ENCODE measurements around the gene DDX42.
"Not testable (repeated sequence)": the region's sequence is repeated elsewhere in the genome, so short reads cannot be mapped to it uniquely, and the experiment has no call there.

DDX42 gene

DNA sequence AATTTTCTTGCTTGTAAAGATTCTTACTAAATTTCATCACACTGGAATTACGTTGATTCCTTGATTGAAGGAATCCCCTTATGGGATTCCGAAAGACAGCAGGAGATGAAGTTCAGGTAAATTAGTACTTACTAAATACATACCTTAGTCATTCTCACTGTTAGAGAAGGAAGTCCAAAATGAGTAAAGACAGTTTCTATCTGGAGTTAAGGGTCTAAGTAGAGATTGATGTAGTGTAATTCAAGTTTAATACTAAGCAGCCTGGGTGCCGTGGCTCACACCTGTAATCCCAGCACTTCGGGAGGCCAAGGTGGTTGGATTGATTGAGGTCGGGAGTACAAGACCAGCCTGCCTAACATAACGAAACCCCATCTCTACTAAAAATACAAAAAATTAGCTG is 9.6 kb downstream of the DDX42 start:
- DNase-seq, result no peak

DNA sequence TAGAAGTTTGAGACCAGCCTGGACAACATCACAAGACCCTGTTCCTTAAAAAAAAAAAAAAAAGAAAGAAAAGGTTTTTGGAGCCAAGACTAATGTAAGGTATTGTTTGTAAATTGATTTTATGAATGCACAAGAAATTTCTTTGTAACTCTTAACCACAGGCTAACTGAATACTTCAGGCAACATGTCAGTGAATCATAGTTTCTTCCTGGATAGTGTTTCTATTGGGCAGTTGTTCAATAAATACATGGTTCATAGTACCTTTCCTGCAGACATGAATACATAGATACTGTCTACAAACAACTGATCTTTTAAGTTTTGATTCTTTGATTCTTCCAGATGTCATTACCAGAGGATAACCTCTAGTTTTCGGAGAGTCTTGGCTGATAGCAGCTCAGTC is 11.6 kb downstream of the DDX42 start:
- DNase-seq, result no peak

DNA sequence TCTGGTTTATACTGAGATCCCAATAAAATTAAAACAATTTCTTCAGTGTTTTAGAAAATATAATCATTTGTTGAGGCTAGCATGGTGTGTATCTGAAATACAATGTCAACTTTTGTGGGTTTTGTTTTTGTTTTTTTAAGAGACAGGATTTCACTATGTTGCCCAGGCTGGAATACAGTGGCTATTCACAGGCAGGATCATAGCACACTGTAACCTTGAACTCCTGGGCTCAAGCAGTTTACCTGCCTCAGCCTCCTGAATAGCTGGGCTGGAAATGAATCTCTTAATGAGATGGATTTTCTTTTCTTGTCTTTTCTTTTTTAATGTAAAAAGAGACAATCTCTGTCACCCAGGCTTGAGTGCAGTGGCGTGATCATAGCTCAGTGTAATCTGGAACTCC is 12.1 kb downstream of the DDX42 start:
- DNase-seq, result no peak

DNA sequence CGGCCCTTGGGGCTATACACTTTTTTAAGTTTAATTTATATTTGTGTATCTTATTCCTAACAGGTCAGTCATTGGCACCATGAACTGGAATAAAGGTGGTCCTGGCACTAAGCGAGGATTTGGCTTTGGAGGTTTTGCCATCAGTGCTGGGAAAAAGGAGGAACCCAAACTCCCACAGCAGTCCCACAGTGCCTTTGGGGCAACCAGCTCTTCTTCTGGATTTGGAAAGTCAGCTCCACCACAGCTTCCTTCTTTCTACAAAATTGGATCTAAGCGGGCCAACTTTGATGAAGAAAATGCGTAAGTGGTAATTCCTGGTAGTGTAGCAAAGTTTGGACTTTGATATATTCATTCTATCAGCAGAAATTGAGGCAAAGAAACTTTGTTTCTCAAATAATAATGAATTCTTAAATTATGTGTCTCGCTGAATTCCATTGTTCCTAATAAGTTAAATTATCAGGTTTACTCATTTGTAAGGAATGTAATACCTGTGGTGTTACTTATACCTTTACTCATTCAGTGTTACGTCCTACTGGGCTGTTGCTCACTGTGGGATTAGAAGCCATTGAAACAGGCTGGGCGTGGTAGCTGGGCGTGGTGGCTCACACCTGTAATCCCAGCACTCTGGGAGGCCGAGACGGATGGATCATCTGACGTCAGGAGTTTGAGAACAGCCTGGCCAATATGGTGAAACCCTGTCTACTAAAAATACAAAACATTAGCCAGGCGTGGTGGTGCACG is 13.2 kb downstream of the DDX42 start:
- DNase-seq, result no peak

DNA sequence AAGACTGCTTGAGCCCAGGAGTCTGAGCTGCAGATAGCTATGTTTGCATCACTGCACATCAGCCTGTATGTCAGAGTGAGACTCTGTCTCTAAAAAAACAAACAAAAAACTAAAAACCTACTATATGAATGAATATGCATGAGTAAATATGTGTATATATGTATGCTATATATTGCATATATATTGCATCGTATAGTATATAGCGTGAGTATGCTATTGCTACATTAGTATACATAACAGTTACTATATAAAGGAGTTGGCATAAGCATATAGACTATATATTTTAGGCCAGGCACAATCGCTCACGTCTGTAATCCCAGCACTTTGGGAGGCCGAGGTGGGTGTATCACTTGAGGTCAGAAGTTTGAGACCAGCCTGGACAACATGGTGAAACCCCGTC is 16.1 kb downstream of the DDX42 start:
- DNase-seq, result no peak

DNA sequence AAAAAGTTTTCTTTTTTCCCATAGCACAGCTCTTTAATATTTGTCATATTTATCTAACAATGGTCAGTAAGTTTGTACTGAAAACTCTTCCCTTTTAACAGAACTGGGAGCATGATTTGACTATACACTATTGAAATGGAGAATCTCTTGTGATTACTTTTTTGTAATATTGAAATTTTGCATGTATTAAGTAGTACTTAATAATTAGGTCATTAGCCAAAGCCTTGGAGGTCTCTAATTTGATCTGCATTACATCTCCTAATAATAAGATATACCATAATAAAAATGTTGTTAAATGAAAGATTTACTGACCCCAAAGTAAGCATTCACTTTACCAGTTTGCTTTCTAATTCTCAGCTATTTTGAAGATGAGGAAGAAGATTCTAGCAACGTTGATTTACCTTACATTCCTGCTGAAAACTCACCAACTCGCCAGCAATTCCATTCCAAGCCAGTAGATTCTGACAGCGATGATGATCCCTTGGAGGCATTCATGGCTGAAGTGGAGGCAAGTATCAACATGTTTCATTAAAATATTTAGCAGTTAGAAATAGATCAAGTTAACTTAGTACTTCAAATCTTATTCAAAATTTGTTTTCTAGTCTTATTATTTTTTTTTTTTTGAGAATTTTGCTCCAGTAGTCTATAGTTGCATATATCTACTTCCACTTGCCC is 18.2 kb downstream of the DDX42 start:
- no peak for DNase-seq

DNA sequence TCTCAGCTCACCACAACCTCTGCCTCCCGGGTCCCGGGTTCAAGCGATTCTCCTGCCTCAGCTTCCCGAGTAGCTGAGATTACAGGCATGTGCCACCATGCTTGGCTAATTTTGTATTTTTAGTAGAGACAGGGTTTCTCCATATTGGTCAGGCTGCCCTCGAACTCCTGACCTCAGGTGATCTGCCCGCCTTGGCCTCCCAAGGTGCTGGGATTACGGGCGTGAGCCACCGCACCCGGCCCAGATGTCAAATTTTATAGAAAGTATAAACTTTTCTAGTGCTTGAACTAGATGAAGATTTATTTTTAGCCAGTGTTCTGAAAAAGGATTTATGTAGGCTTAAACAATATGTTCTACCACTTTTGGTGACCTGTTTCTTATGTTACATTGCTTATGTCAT is 22.4 kb downstream of the DDX42 start:
- not testable (repeated sequence) for DNase-seq

DNA sequence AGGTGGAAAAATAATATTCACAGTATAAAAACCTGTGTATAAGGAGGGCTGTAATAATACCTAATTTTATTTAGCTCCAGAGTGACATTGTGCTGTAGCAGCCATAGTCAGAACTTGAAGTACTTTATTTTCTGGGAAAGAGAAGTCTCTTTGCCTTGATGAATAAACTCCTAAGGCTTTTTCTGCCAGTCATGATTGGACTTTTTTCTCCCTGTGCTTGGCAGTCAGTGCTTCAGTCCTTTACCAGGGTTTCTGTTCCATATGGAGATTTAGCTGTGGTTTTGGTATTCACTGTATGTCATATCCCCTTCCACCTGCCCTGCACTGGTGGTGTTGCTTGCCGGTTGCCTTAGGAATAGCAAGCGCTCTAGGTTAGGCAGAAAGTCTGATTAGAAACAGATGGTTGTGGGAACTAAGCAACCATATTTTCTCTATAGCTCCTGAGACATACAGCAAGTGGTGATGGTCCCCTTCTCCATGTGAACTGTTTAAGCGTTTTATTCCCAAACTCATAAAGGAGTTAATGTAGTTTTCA is 24.7 kb downstream of the DDX42 start:
- no peak for DNase-seq

DNA sequence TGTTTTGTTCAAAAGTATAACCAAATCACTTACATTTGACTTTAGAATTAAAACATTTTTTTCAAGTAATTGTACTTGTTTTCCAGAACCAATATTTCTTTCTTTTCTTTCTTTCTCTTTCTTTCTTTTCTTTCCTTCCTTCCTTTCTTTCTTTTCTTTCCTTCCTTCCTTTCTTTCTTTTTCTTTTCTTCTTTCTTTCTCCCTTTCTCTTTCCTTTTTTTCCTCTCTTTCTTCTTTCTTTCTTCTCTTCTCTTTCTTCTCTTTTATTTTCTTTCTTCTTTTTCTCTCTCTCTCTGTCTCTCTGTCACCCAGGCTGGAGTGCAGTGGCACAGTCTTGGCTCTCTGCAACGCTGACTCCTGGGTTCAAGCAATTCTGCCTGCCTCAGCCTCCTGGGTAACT is 26.8 kb downstream of the DDX42 start:
- DNase-seq, result no peak

DNA sequence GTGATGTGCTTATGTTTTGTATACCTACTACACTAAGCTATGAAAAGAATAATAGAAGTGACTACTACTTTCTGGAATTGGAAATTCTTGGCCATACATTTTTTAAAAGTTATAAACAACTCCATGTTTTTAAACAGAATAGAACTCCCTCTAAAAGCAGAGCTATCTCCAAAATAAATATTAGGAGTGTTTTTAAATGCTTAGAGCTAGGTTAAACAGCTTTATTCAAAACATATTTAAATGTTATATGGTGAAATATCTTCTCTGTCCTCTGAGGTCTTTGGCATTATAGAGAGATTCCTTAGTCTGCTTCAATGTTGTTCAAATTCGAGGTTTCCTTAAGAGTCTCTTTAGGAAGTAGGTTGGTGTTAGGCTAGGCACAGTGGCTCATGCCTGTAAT is 30.4 kb downstream of the DDX42 start:
- DNase-seq, result no peak

DNA sequence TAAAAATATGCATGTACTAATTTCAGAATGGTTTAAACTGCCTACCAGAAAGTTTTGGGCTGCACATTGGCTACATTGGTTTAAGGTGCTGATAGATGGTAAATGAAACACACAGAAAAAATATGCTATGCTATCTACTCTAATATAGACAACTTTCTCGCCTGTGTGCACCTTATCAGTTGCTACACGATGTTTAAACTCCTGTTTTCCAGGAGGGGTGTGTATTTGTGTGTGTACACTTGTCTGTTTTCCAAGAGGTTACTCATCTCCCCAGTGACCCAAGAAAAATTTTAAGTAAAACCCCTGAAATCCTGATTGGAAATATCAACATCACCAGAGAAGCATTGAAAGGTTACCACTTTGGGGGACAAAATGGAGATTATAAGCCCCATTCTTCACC is 31.6 kb downstream of the DDX42 start:
- peak; percentile 45 for DNase-seq

DNA sequence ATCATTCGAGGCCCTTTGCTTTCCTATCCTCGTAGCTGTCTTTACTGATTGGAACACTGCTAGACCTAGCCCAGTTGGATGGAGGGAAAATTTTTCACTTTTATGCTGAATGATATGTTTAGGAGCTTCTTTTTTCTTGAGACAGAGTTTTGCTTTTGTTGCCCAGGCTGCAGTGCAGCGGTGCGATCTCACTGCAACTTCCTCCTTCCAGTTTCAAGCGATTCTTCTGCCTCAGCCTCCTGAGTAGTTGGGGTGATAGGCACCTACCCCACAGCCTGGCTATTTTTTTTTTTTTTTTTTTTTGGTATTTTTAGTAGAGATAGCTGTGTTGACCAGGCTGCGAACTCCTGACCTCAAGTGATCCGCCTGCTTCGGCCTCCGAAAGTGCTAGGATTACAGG is 36.0 kb downstream of the DDX42 start:
- DNase-seq, result no peak

DNA sequence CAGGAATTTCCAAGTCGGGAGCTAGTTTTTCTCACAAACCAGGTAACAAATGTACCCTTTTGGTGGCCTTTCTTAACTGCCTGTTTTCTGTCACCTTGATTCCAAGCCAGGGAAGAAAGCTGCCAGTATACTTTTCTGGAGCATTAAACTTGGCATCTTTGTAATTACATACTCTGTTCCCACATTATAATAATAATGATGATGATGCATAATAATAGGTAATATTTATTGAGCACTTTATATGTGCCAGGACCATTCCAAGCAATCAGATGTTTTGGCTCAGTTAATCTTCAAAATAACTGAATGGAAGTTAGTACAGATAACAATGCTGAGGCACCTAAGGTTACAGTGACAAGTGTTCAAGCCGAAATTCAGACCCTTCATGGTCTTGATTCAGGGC is 42.2 kb downstream of the DDX42 start:
- no peak for DNase-seq

DNA sequence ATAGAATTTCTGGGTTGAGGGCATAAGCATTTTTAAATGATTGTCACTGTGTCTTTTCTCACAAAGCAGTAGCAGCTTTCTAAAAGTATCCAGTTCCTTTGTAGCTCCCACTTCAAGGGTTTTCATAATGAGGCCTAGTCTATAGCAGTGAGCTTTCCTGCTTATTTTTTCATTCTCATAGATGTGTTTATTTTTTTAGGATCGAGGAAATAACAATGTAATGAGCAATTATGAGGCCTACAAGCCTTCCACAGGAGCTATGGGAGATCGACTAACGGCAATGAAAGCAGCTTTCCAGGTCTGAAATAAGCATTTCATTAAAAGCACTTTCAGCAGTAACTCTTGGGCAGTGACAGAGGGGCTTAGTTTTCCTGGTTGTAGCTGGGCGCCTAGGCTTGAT is 42.7 kb downstream of the DDX42 start:
- DNase-seq, result no peak

DNA sequence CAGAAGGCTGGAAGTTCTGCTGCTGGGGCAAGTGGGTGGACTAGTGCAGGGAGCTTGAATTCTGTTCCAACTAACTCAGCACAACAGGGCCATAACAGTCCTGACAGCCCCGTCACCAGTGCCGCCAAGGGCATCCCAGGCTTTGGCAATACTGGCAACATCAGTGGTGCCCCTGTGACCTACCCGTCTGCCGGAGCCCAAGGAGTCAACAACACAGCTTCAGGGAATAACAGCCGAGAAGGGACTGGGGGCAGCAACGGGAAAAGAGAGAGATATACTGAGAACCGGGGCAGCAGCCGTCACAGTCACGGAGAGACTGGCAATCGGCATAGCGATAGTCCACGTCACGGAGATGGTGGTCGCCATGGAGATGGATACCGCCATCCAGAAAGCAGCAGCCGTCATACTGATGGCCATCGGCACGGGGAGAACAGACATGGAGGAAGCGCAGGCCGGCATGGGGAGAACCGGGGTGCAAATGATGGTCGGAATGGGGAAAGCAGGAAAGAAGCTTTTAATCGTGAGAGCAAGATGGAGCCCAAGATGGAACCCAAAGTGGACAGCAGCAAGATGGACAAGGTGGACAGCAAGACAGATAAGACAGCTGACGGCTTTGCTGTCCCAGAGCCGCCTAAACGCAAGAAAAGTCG is 43.9 kb downstream of the DDX42 start:
- DNase-seq, result no peak

DNA sequence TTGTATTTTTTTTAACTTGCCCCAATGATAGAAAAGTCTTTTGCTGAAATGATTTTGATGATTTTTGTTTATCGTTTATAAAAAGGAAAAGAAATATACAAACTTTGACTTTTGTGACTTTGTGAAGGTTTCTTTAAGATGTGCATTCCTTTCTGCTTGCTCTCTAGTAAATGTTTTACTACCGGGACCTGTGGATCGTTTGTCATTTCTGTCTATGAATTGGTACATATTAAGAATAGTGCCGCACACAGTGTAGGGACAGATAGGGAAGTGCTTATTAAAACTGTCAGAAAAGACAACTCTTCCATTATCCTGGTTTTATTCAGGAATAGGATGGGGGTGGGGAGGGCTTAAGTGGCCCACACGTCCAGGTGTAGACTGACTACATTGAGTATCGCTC is 45.2 kb downstream of the DDX42 start:
- DNase-seq, result no peak

DNA sequence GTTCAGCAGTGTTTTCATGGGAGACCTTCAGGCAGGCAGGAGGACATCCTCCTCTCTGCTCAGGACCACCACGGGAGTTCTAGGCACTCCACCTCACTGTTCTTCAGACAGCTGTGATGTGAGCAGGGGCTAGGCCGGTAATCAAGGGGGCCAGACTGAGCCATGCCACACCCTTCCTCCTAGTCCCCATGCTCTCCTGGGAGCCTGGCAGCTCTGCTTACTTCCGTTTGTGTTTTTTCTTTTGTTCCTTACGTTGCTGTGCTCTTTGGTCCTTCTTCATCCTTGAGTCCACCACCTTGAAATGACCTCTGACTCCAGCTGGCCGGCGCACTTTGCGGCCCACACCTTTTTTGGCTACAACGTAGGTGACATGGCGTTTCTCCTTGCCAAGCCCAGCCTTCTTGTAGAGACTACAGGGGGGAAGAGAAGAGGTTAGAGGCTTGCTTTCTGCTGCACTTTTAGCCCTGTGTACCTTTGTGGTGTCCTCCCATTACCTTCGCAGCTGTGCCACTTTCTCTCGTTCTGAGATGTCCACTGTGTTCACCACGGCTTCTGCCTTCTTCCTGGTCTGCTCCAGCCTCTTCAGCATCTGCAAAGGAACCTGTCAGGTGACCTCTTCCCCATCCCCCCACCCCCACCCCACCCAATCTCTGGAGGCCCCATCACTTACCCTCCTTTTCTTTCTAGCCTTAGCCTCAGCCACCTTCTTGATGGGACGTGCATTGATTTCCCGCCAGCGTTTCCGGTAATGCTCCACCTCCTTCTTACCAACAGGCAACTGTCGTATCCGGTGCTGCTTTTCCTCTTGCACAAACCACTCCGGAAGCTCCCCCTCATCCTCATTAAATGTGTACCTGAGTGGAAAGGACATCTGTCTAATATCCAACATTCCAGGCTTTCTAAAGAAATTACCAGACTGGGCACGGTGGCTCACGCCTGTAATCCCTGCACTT is 45.9 kb downstream of the DDX42 start:
- no peak for DNase-seq

DNA sequence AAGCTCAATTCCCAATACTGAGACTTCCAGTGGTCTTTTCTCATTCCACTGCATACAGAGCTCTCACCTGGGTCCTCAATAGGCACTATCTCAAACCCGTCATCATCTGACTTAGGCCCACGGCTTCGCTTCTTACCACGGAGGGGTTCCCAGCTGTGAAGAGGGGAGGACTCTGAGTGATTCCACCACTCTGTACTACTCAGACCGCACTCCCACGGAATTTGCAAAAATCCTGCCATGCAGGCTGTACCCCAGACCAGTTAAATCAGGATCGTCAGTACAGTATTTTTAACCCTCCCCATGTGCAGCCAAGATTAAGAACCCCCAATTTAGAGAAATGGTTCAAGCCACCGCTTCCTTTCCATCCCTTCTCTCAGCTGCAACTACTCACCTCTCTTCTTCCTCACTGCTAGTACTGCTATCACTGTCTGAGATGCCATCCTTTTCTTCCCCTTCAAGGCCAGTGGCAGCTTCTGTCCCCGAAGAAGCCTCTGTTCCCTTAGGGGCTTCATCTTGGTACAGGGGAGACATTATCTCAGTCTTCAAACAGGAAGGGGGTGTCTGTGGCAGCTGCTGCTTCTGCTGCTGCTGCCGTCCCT is 47.1 kb downstream of the DDX42 start:
- no peak for DNase-seq

DNA sequence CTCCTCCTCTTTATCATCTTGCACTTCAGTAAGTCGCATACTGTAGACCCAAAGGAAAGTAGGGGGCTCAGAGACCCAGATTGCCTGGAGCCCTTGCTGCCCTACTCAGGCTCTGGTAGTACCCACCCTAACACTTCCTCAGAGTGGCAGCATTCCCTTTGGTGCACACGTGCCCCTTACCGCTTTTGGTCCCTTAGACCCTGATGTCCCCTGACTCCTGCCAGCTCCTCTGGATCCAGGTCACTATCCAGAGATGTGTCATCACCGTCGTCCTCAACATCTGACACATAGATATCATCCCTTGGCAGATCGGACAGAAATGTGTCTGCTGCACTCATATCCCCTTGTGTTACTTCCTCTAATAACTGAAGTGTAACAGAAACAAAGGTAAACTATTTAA is 47.8 kb downstream of the DDX42 start:
- DNase-seq, result no peak

DNA sequence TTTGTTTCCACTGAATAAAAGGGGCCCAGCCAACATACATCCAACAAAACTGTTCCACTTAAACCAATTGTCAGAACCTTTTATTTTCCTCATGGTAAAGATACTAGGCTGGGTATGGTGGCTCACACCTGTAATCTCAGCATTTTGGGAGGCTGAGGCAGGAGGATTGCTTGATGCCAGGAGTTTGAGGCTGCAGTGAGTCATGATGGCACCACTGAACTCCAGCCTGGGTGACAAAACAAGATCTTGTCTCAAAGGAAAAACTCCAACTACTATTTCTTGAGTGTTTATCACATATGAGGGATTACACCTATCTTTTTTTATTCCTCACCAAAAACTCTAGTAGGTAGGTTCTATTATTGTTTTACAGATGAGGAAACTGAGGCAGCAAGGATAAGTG is 48.6 kb downstream of the DDX42 start:
- DNase-seq, result no peak

DNA sequence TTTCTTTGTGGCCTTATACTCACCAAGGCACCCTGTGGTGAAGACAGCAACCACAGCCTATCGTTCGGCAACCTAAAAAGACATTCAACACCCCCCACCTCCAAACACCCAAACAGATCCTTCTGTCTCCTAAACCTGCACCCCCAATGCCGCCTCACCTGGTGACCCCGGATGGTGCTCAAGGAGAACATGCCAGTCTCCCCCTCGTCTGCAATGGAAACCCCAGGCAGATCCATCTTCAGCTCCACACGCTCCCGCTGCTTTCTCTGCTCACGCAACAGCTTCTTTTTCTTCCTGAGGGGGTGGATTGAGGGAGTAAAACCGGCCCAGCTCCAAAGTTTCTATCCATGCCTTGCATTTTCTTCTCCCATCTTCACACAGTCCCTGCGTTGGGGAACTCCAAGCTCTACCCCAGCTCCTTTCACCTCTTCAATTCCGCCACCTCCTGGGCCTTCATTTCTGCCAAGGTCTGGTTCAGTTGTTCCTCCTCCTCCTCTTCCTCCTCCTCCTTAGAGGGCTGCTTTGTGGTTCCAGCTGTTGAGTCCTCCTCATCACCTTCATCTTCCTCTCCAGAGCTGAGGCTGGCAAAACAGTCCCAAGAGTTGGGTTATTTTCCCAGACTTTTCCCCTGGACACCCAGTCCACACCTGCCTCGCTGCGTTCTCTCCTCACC is 49.8 kb downstream of the DDX42 start:
- DNase-seq, result no peak

DNA sequence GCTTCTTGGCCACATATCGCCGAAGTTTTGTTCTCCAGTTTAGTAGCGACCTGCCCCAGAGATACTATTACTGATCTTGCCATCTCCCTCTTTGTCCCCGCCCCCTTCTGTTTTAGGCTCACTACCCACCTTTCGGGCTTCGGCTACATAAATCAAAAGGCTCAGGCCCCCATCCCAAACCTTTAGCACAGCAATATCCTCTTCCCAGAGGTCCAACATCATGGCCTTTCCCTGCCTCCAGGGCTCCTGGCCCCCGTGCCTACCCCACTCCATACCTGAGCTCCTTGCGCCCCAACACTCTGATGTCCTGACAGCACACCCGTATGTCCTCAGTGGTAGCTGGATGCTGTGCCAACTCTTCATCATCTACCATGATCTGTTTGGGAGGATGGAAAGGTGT is 50.4 kb downstream of the DDX42 start:
- no peak for DNase-seq

All from hematopoietic multipotent progenitor cell treated with erythropoietin and hydrocortisone succinate and interleukin-3 and kit ligand, for 6 days (in vitro differentiated cells).